ENCODE data around the gene TRAPPC6A. TPM values are rescaled to one million over a fixed set of nuclear protein-coding genes. Genes with fewer than 3 reads are reported as not detected.

TRAPPC6A gene
- total RNA-seq, 1 experiment from 2014 or later = 59.7 TPM

DNA sequence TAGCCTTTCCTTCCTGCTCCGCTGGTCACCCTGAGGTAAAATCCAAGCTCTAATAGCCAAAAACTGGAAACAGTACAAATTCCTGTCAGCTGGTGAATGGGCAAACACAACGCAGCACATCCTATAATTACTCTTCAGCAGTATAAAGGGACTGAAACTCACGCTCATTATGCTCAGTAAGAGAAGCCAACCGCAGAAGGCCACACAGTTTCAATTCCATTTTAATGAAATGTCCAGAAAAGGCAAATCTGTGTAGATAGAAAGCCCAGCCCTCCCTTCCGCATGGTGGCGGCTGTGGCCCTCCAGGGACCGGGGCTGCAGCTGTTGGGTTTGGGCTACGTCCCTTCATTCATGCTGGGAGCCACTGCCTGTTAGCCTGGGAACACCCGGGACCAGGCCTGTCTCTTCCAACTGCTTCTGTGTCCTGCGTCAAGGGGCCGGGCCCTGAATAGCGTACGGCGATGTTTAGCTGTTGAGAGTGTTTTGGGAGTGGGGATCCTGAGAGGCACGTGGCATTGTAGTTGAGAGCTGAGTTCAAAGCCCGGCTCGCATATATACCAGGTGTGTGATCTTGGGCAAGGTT is 40.8 kb downstream of the TRAPPC6A start:
- peaks cover 3% of the 10 kb centered on the region; the same call in 1 of the 2 replicates for H3K36me3 Mint-ChIP-seq
- DNase-seq (ENCODE audit: low spot score) = no peak
- ChIA-PET POLR2A (interaction anchor here (0.6 kb wide), 1 partner anchor 10 kb away, joined by 3 read pairs; no protein-coding TSS in a partner anchor), CTCF (interaction anchor here (1.0 to 4.0 kb wide), 10 partner anchors 9 to 148 kb away, joined by 3 to 19 read pairs (median 4); no protein-coding TSS in a partner anchor)
- no peak overlapping the region for H3K4me3 Mint-ChIP-seq
- H3K9me3 Mint-ChIP-seq = no peaks in the 10 kb centered on the region
- no peaks in the 10 kb centered on the region for H3K27me3 Mint-ChIP-seq (ENCODE audit: low read depth)
- peak overlapping the region; percentile 86 for H3K27ac Mint-ChIP-seq
- no peak for TF ChIP-seq ELF4 (CRISPR knock-in tag; IDR thresholded peaks at IDR 0.05; ENCODE audit: low read depth)
- TF ChIP-seq, protein P1, sequence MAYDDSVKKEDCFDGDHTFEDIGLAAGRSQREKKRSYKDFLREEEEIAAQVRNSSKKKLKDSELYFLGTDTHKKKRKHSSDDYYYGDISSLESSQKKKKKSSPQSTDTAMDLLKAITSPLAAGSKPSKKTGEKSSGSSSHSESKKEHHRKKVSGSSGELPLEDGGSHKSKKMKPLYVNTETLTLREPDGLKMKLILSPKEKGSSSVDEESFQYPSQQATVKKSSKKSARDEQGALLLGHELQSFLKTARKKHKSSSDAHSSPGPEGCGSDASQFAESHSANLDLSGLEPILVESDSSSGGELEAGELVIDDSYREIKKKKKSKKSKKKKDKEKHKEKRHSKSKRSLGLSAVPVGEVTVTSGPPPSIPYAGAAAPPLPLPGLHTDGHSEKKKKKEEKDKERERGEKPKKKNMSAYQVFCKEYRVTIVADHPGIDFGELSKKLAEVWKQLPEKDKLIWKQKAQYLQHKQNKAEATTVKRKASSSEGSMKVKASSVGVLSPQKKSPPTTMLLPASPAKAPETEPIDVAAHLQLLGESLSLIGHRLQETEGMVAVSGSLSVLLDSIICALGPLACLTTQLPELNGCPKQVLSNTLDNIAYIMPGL (CRISPR knock-in tag; IDR thresholded peaks at IDR 0.05) = no peak
- no peak for TF ChIP-seq NFATC4 (CRISPR knock-in tag; IDR thresholded peaks at IDR 0.05)
- TF ChIP-seq E2F5 (CRISPR knock-in tag; IDR thresholded peaks at IDR 0.05) = no peak
- no peak for TF ChIP-seq MYBL2 (CRISPR knock-in tag; IDR thresholded peaks at IDR 0.05)
- TF ChIP-seq STAT6 (CRISPR knock-in tag; conservative IDR thresholded peaks at IDR 0.05; ENCODE audit: low read depth) = no peak
- no peak for TF ChIP-seq RORB (CRISPR knock-in tag; IDR thresholded peaks at IDR 0.05)
- TF ChIP-seq CREM (CRISPR knock-in tag; IDR thresholded peaks at IDR 0.05) = no peak
- peaks cover 31% of the 10 kb centered on the region for H3K4me1 Mint-ChIP-seq
- no peak for ATAC-seq

DNA sequence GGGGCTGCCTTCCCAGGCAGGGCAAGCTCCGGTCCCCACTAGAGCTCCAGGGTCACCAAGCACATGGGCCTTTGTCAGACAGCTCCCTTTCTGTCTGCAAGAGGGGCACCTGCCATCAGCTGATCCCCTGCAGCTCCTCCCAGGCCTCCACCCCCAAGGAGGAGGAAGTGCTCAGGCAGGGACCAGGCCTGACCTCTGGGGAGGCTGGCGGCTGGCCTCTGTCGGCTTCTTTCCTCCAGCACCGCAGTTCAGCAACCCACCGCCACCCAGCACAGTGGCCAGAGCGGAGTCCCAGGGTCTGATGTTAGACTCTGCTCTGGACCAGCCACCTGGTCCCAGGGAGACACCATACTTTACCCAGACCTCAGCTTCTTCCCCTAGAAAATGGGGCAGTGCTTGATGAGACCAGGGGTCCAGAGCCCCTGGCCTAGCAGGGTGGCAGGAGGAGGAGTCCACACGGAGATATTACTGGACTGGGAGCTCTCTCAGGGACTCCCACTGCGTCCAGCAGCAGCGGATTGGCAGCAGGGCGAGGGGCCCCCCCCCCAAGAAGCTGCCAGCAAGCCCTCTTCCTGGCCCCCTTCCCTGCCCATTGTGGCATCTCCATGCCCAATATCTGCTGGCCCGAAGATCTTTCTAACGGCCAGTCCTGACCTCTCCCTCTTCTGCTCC is 41.4 kb downstream of the TRAPPC6A start:
- Mint-ChIP-seq H3K9me3 (no peaks in the 10 kb centered on the region), H3K36me3 (peaks cover 2% of the 10 kb centered on the region; the same call in 1 of the 2 replicates), H3K27ac (peak overlapping the region; percentile 86), H3K4me3 (no peak overlapping the region), H3K4me1 (peaks cover 31% of the 10 kb centered on the region), H3K27me3 (ENCODE audit: low read depth) (no peaks in the 10 kb centered on the region)
- ATAC-seq (peak; percentile 49), DNase-seq (ENCODE audit: low spot score) (no peak)
- ChIA-PET CTCF (interaction anchor here (0.6 to 4.0 kb wide), 14 partner anchors 10 to 291 kb away, joined by 3 to 19 read pairs (median 3); partner anchors contain the start of genes NECTIN2 and NKPD1), POLR2A (interaction anchor here (0.6 kb wide), 1 partner anchor 10 kb away, joined by 3 read pairs; no protein-coding TSS in a partner anchor)
- TF ChIP-seq MXD4 (CRISPR knock-in tag; IDR thresholded peaks at IDR 0.05; ENCODE audit: borderline replicate concordance) (no peak), ZNF396 (CRISPR knock-in tag; IDR thresholded peaks at IDR 0.05; ENCODE audit: borderline replicate concordance) (no peak), CBFB (CRISPR knock-in tag; IDR thresholded peaks at IDR 0.05; ENCODE audit: low read depth) (no peak)
- TF ChIP-seq, protein P2, sequence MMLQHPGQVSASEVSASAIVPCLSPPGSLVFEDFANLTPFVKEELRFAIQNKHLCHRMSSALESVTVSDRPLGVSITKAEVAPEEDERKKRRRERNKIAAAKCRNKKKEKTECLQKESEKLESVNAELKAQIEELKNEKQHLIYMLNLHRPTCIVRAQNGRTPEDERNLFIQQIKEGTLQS (CRISPR knock-in tag; conservative IDR thresholded peaks at IDR 0.05) = no peak

GRCh38 chr19:45135176-45135885 is 42.7 kb downstream of the TRAPPC6A start:
- ChIA-PET POLR2A (no interaction called here), CTCF (interaction anchor here (0.9 to 4.0 kb wide), 6 partner anchors 9 to 76 kb away, joined by 3 to 19 read pairs (median 4); no protein-coding TSS in a partner anchor)
- ATAC-seq (no peak), DNase-seq (ENCODE audit: low spot score) (no peak)
- H3K36me3 Mint-ChIP-seq = no peaks in the 10 kb centered on the region
- no peaks in the 10 kb centered on the region for H3K9me3 Mint-ChIP-seq
- H3K4me1 Mint-ChIP-seq = peaks cover 41% of the 10 kb centered on the region
- H3K27ac Mint-ChIP-seq = 0 out of 2 replicates have a peak overlapping the region, but pooled peaks have one; percentile 49
- H3K27me3 Mint-ChIP-seq (ENCODE audit: low read depth) = no peaks in the 10 kb centered on the region
- H3K4me3 Mint-ChIP-seq = no peak overlapping the region
- TF ChIP-seq EMX1 (CRISPR knock-in tag; IDR thresholded peaks at IDR 0.05) (no peak), SOX15 (CRISPR knock-in tag; IDR thresholded peaks at IDR 0.05) (no peak), ZNF512 (CRISPR knock-in tag; IDR thresholded peaks at IDR 0.05; ENCODE audit: borderline replicate concordance) (no peak), ZNF219 (CRISPR knock-in tag; IDR thresholded peaks at IDR 0.05; ENCODE audit: borderline replicate concordance) (no peak), USF1 (CRISPR knock-in tag; IDR thresholded peaks at IDR 0.05) (no peak), ATF1 (CRISPR knock-in tag; IDR thresholded peaks at IDR 0.05) (no peak)
